Chondrocyte (in vitro differentiated cells): ENCODE results near the gene CTSE. TPM values are rescaled to one million over a fixed set of nuclear protein-coding genes. Genes with fewer than 3 reads are reported as not detected.
A peak's percentile ranks its signal among the peaks of the same experiment; 100 is the strongest.

ENCODE experiments used
- DNase-seq: peaks from one replicate; pipeline ENCODE4 v3.0.0; 2021; ENCODE audit warnings: mixed read lengths, low spot score
- H3K27ac Mint-ChIP-seq: one replicate; pipeline ENCODE4 v1.8.0; 2021; ENCODE audit warnings: mild to moderate bottlenecking, moderate library complexity, mixed read lengths; ENCODE audit not compliant: unreplicated experiment
- H3K27me3 Mint-ChIP-seq: 2 replicates; pipeline ENCODE4 v1.8.0; 2021; ENCODE audit warnings: low read depth, mixed read lengths
- H3K36me3 Mint-ChIP-seq: 2 replicates; pipeline ENCODE4 v1.8.0; 2021; ENCODE audit warnings: low read depth, mixed read lengths
- H3K4me1 Mint-ChIP-seq: 2 replicates; pipeline ENCODE4 v1.8.0; 2021; ENCODE audit warnings: low read depth, mild to moderate bottlenecking, mixed read lengths
- H3K4me3 Mint-ChIP-seq: one replicate; pipeline ENCODE4 v1.8.0; 2021; ENCODE audit warnings: mild to moderate bottlenecking, moderate library complexity, mixed read lengths; ENCODE audit not compliant: unreplicated experiment
- H3K9me3 Mint-ChIP-seq: 2 replicates; pipeline ENCODE4 v1.8.0; 2021; ENCODE audit warnings: low read depth, mixed read lengths
- total RNA-seq: library from RNA; stranded (reverse); gene quantifications from 3 replicates; pipeline ENCODE4 v1.2.1, GENCODE V29; 2021
- TF ChIP-seq, protein P1 (sequence below): fragments of 200-600 bp; sonication (generic); IDR thresholded peaks from 2 replicates; pipeline ENCODE4 v1.5.0; 2021; ENCODE audit warnings: antibody characterized with exemption, mild to moderate bottlenecking, moderate library complexity

CTSE gene
- total RNA-seq, 1 donor from 2014 or later, result not detected

DNA sequence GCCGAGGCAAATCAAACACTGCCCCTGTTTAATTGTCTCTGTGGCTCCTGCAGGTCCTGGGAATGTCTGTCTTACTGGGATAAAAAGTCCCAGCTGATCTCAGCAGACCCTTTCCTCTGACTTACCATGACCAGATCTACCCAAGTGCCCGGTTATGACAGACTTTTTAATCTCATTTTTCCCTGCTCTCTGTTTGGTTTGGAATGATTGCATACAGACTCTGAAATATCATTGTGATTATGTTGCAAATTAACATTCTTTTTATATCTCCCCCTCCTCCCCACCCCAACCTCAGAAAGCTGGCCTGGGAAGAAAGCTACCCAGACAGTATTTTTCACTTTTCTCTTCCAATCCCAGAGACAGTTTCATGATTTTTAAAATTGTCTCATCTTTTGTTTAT lies 36.8 kb downstream of the CTSE start:
- H3K36me3 Mint-ChIP-seq, result peaks cover 24% of the 10 kb centered on the region
- TF ChIP-seq, protein P1, sequence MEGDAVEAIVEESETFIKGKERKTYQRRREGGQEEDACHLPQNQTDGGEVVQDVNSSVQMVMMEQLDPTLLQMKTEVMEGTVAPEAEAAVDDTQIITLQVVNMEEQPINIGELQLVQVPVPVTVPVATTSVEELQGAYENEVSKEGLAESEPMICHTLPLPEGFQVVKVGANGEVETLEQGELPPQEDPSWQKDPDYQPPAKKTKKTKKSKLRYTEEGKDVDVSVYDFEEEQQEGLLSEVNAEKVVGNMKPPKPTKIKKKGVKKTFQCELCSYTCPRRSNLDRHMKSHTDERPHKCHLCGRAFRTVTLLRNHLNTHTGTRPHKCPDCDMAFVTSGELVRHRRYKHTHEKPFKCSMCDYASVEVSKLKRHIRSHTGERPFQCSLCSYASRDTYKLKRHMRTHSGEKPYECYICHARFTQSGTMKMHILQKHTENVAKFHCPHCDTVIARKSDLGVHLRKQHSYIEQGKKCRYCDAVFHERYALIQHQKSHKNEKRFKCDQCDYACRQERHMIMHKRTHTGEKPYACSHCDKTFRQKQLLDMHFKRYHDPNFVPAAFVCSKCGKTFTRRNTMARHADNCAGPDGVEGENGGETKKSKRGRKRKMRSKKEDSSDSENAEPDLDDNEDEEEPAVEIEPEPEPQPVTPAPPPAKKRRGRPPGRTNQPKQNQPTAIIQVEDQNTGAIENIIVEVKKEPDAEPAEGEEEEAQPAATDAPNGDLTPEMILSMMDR, result no peak
- no peaks in the 10 kb centered on the region for H3K27me3 Mint-ChIP-seq
- DNase-seq, result no peak
- H3K4me1 Mint-ChIP-seq, result peaks cover 20% of the 10 kb centered on the region
- no peak overlapping the region for H3K4me3 Mint-ChIP-seq
- peak overlapping the region; percentile 71 for H3K27ac Mint-ChIP-seq
- H3K9me3 Mint-ChIP-seq, result no peaks in the 10 kb centered on the region

DNA sequence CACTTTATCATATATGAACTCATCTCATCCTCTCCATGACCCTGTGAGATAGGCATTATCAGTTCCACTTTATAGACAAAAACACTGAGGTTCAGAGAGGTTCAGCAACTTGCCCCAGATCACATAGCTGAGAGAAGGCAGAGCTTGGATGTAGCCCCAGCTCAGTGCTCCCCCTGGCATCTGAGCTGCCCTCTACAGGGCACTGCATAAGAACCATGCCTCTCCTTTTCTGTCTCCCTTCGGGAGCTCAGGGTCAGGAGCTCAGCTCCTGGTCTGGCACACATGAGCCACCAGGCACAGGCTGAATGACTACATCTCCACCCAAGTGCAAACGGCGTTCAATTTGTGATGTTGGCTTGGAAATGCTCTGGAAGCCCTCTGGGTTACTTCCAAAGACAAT lies 37.4 kb downstream of the CTSE start:
- Mint-ChIP-seq H3K36me3 (peaks cover 19% of the 10 kb centered on the region), H3K27ac (peak overlapping the region; percentile 71), H3K27me3 (no peaks in the 10 kb centered on the region), H3K4me1 (peaks cover 17% of the 10 kb centered on the region), H3K4me3 (no peak overlapping the region), H3K9me3 (no peaks in the 10 kb centered on the region)
- TF ChIP-seq, protein P1, result no peak
- no peak for DNase-seq

DNA sequence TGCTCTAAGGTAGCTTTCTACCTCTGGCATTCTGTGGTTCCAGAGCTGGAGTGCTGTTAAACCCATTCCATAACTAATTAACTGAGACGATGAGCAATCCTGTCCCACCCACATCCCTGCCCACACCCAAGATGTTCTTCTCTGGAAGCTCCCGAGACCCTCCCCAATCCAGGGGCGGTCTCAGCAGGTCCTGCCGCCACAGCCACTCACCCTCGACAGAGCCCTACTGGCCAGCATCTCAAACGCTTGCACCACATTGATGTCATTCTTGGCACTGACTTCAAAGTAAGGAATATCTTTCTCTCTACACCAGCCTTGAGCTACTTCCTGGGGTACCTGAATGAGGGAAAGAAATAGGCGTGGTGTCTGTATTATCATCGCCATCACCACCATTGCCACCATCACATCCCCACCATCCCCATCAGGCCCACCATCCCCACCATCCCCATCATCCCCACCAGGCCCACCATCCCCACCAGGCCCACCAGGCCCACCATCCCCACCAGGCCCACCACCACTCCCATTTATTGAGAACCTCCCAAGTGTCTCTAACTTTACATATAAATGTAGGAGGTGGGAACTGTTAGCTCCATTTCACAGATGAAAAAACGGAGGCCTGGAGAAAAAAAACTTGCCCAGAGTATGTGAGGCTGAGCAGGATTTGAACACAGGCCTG lies 38.2 kb downstream of the CTSE start:
- Mint-ChIP-seq H3K27me3 (no peaks in the 10 kb centered on the region), H3K27ac (no peak overlapping the region), H3K4me1 (peaks cover 14% of the 10 kb centered on the region), H3K4me3 (no peak overlapping the region), H3K9me3 (no peaks in the 10 kb centered on the region), H3K36me3 (peaks cover 15% of the 10 kb centered on the region)
- DNase-seq, result no peak
- TF ChIP-seq, protein P1, result no peak

DNA sequence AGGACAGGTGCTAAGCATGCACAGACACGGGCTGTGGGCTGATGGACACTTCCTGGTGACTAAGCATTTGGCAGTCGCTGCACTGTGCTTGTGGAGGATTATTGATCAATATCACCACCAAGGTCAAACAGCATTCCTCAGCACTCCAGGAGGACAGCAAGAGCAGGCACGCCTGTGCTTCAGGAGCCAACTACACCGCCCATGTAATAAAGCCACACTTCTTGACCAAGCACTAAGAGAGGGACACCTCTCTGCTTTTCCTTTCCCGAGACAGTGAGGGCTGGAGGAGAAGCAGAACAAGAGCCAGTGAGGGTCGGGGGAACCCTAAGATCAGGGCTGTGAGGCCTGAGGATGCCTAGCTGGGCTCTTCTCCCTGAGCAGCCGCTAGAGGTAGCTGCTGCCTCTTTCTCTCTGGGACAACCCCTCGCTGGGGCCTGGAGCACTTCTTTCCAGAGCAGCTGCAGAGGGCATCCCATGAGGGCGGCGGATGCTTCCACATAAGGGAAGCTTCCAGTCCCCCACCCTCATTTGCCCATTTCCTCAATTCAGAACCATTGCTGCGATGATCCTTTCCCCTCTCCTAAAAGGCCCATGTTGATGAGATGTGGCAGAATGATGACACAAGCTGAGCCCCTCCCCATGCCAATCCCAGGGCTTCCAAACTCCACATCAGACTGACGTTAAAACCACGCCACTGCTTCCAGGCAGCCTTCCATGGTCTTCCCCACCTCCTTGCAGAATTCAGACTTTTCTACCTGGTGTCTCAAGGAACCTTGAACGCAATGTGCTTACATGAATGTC lies 39.6 kb downstream of the CTSE start:
- H3K27me3 Mint-ChIP-seq, result no peaks in the 10 kb centered on the region
- H3K36me3 Mint-ChIP-seq, result peaks cover 10% of the 10 kb centered on the region
- TF ChIP-seq, protein P1, result peak; percentile 88
- no peak overlapping the region for H3K4me3 Mint-ChIP-seq
- peaks cover 14% of the 10 kb centered on the region for H3K4me1 Mint-ChIP-seq
- no peaks in the 10 kb centered on the region for H3K9me3 Mint-ChIP-seq
- DNase-seq, result peak; percentile 90
- H3K27ac Mint-ChIP-seq, result no peak overlapping the region

DNA sequence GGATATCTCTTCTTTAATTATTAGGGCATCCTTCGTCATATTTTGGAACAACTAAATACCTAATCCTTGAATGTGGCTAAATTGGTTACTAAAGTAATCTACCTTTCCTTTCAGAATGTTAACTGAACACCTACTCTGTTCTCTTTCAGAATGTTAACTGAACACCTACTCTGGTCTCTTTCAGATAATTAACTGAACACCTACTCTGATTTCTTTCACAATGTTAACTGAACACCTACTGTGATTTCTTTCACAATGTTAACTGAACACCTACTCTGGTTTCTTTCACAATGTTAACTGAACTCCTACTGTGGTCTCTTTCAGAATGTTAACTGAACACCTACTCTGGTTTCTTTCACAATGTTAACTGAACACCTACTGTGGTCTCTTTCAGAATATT lies 42.4 kb downstream of the CTSE start:
- peaks cover 8% of the 10 kb centered on the region for H3K4me1 Mint-ChIP-seq
- no peak overlapping the region for H3K27ac Mint-ChIP-seq
- no peaks in the 10 kb centered on the region for H3K9me3 Mint-ChIP-seq
- no peaks in the 10 kb centered on the region for H3K27me3 Mint-ChIP-seq
- DNase-seq, result no peak
- H3K36me3 Mint-ChIP-seq, result peaks cover 11% of the 10 kb centered on the region
- no peak overlapping the region for H3K4me3 Mint-ChIP-seq
- TF ChIP-seq, protein P1, result no peak
